HCT116 (cell line): ENCODE data around the gene SHISAL1. TPM values are rescaled to one million over a fixed set of nuclear protein-coding genes. Genes with fewer than 3 reads are reported as not detected.

Source experiments
- ATAC-seq: fragments of 200-7000 bp; cut with Tn5 transposase; 2 replicates; pipeline ENCODE4 v1.9.1; 2020; ENCODE audit warnings: mild to moderate bottlenecking, moderate library complexity
- BruUV-seq: library from RNA; stranded (reverse); fragments of 400-500 nt; replicated peaks from 2 replicates; lab custom pipeline; 2021; lab: Mats Ljungman, UMichigan
- CTCF ChIA-PET: fragments of 300-600 bp; sonication (Branson Sonifier 250); formaldehyde crosslinking; loops from one replicate; lab custom pipeline; 2021; ENCODE audit warnings: antibody characterized with exemption; lab: Charles Lee
- POLR2A ChIA-PET: fragments of 300-600, 350-600 bp; sonication (Branson Sonifier 250); formaldehyde crosslinking; loops from one replicate; lab custom pipeline; 2021; ENCODE audit warnings: antibody characterized with exemption; lab: Charles Lee
- RAD21 ChIA-PET, 2 experiments: fragments of 300-600 bp; sonication (Branson Sonifier 250); formaldehyde crosslinking; loops; one replicate each; lab custom pipeline; 2023; ENCODE audit warnings: low total read pairs in 2 of 2; ENCODE audit not compliant: uncharacterized antibody in 2 of 2, unreplicated experiment in 2 of 2, low non-redundant PET in 1 of 2; lab: Charles Lee
- DNase-seq: peaks from one replicate; pipeline ENCODE4 v3.0.0-alpha.2; 2010; ENCODE audit warnings: low read depth, low spot score
- H2AFZ ChIP-seq: fragments of 200-600 bp; shearing (Covaris generic), sonication (generic); 2 replicates; pipeline ENCODE4 v1.6.1; 2017; ENCODE audit warnings: low read depth, mixed run types, mixed read lengths, antibody characterized with exemption, low read length; ENCODE audit not compliant: poor library complexity, severe bottlenecking
- H3K27ac ChIP-seq: 2 replicates; pipeline ENCODE4 v1.5.1; 2012; ENCODE audit warnings: low read depth, low read length
- H3K27me3 ChIP-seq: fragments of 200-600 bp; sonication (generic); 2 replicates; pipeline ENCODE4 v1.6.1; 2016; ENCODE audit warnings: mixed run types, low read length, mixed read lengths; ENCODE audit not compliant: insufficient read depth
- H3K36me3 ChIP-seq, 2 experiments: fragments of 200-500 bp in 1 of 2; fragments of 200-600 bp in 1 of 2; sonication (Bioruptor generic) in 1 of 2; sonication (generic) in 1 of 2; 2 replicates each; pipeline versions ENCODE4 v1.5.1 to v1.6.1; 2014 to 2016; ENCODE audit warnings: low read length in 2 of 2, inconsistent platforms in 1 of 2, mixed read lengths in 1 of 2, mixed run types in 1 of 2; ENCODE audit not compliant: insufficient read depth in 2 of 2, control insufficient read depth in 1 of 2
- H3K4me1 ChIP-seq, 2 experiments: fragments of 200-600 bp in 1 of 2; sonication (generic) in 1 of 2; 2 replicates each; pipeline versions ENCODE4 v1.5.1 to v1.6.1; 2012 to 2017; ENCODE audit warnings: low read length in 2 of 2, inconsistent platforms in 1 of 2, mild to moderate bottlenecking in 1 of 2, mixed read lengths in 1 of 2, mixed run types in 1 of 2, moderate library complexity in 1 of 2; ENCODE audit not compliant: insufficient read depth in 2 of 2, control insufficient read depth in 1 of 2
- H3K4me2 ChIP-seq: fragments of 200-600 bp; sonication (generic); 2 replicates; pipeline ENCODE4 v1.6.1; 2017; ENCODE audit warnings: mixed run types, low read length, mixed read lengths
- H3K4me3 ChIP-seq, 2 experiments: fragments of 200-600 bp in 1 of 2; sonication (generic) in 1 of 2; replicated peaks in 1 of 2; 2 replicates each; pipeline ENCODE4 v1.5.1; 2011 to 2016; ENCODE audit warnings: low read length in 2 of 2, control low read depth in 1 of 2, low read depth in 1 of 2, mild to moderate bottlenecking in 1 of 2, mixed read lengths in 1 of 2, mixed run types in 1 of 2
- H3K79me2 ChIP-seq: fragments of 200-600 bp; sonication (generic); 2 replicates; pipeline ENCODE4 v1.6.1; 2017; ENCODE audit warnings: mild to moderate bottlenecking, mixed run types, low read length, moderate library complexity, mixed read lengths; ENCODE audit not compliant: insufficient read depth
- H3K9ac ChIP-seq: fragments of 200-600 bp; sonication (generic); 2 replicates; pipeline ENCODE4 v1.6.1; 2016; ENCODE audit warnings: low read length, mixed read lengths
- H3K9me2 ChIP-seq: fragments of 200-600 bp; sonication (generic), shearing (Covaris generic); 2 replicates; pipeline ENCODE4 v1.6.1; 2017; ENCODE audit warnings: mixed run types, mild to moderate bottlenecking, moderate library complexity; ENCODE audit not compliant: insufficient read depth
- H3K9me3 ChIP-seq, 2 experiments: fragments of 200-500 bp in 1 of 2; fragments of 200-600 bp in 1 of 2; sonication (Bioruptor generic) in 1 of 2; sonication (generic) in 1 of 2; 2 replicates each; pipeline ENCODE4 v1.6.1; 2014 to 2017; ENCODE audit warnings: low read length in 2 of 2, mixed read lengths in 2 of 2, inconsistent platforms in 1 of 2, low read depth in 1 of 2, mild to moderate bottlenecking in 1 of 2, mixed run types in 1 of 2, moderate library complexity in 1 of 2; ENCODE audit not compliant: control insufficient read depth in 1 of 2, insufficient read depth in 1 of 2
- H4K20me1 ChIP-seq: fragments of 200-600 bp; sonication (generic), shearing (Covaris generic); 2 replicates; pipeline ENCODE4 v1.6.1; 2017; ENCODE audit warnings: mixed run types, mild to moderate bottlenecking, moderate library complexity; ENCODE audit not compliant: insufficient read depth
- CEBPB ChIP-seq: IDR thresholded peaks from 2 replicates; pipeline ENCODE4 v1.6.1; 2012; ENCODE audit warnings: low read depth
- EGR1 ChIP-seq: IDR thresholded peaks from 2 replicates; pipeline ENCODE4 v1.6.1; 2012; ENCODE audit warnings: low read depth
- POLR2AphosphoS5 ChIP-seq: IDR thresholded peaks from 2 replicates; pipeline ENCODE4 v1.6.1; 2011; ENCODE audit warnings: mild to moderate bottlenecking, low read depth, low read length, moderate library complexity
- RAD21 ChIP-seq: IDR thresholded peaks from 2 replicates; pipeline ENCODE4 v1.6.1; 2012; ENCODE audit warnings: low read depth, mild to moderate bottlenecking
- ZBTB33 ChIP-seq: IDR thresholded peaks from 2 replicates; pipeline ENCODE4 v1.6.1; 2011; ENCODE audit warnings: mild to moderate bottlenecking, low read length, moderate library complexity; ENCODE audit not compliant: insufficient replicate concordance; ENCODE audit errors: extremely low read depth
- intact Hi-C: fragments of 100-400 bp; cut with micrococcal nuclease; formaldehyde crosslinking; loops from 2 replicates; pipeline ENCODE4 v1.10.0; 2022
- total RNA-seq: library from RNA; stranded (reverse); gene quantifications from one replicate; pipeline ENCODE4 v1.2.1, GENCODE V29; 2021; ENCODE audit not compliant: unreplicated experiment

Gene SHISAL1
- total RNA-seq, 1 experiment from 2014 or later: not detected

DNA sequence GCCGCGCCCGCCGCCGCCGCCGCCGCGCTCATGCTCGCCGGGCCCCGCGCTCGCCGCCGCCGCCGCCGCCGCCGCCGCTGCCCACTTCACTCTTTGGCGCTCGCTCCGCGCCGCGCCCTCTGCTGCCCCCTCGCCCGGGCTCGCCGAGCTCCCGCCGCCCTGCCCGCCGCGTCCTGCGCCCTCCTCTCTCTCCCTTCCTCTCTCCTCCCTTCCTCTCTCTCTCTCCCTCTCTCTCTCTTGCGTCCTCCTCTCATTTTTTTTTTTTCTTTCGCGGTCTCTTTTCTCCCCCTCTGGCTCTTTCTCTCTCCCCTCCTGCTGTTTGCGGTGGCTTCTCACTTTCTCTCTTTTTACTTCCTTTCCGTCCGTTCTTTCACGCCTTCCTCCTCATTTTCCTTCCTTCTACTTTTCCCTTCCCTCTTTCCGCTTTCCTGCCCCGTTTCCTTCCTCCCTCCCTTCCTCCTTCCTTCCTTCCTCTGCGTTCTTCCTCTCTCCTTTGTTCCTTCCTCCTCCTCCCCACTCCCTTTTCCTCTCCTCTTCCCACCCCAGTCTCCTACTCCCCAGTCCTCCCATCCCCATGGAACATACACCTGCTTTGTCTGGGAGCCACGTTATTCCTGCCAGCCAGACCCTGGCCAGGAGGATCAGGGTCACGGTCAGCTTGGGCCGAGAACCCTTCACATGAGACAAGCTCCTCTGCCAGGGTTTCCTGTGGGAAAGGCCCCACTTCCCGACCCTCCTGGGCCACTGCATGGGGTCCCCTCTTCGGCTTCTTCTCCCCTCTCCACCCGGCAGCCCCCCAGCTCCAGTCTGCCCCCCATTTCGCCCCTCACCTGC is 19.3 kb upstream of the SHISAL1 start:
- Histone ChIP-seq H3K4me2 (no peak overlapping the region), H3K9ac (no peak overlapping the region), H3K27me3 (no peaks in the 10 kb centered on the region), H3K4me1 (peaks cover 0 to 5% of the 10 kb centered on the region in 2 experiments; a peak in 3 of 4 replicates), H3K4me3 (no peak overlapping the region), H3K36me3 (no peaks in the 10 kb centered on the region), H3K9me2 (no peaks in the 10 kb centered on the region), H2AFZ (no peak overlapping the region), H3K27ac (no peak overlapping the region), H3K9me3 (no peaks in the 10 kb centered on the region; a peak in 1 of 4 replicates), H3K79me2 (no peaks in the 10 kb centered on the region), H4K20me1 (no peaks in the 10 kb centered on the region)
- no TSS peak for BruUV-seq
- no peak for DNase-seq
- ChIA-PET POLR2A (no interaction called here), RAD21 (no interaction called here), CTCF (no interaction called here)
- TF ChIP-seq EGR1: no peak
- no peak for TF ChIP-seq POLR2AphosphoS5
- no peak for TF ChIP-seq ZBTB33
- no peak for TF ChIP-seq RAD21
- no peak for TF ChIP-seq CEBPB
- ATAC-seq: no peak
- intact Hi-C loops: no loop called here
